Stimulated activated CD4-positive, alpha-beta T cell treated with anti-CD3 and anti-CD28 coated beads, Interleukin-4, amount 100 ng/mL, for 1 hour (primary cell): ENCODE data around the gene RIT1.
"Not testable (repeated sequence)": the region's sequence is repeated elsewhere in the genome, so short reads cannot be mapped to it uniquely, and the experiment has no call there.

Source experiments
- DNase-seq: peaks from one replicate; pipeline ENCODE4 v3.0.0-alpha.2; 2020

The RIT1 gene

GRCh38 chr1:155933591-155934096, 22.5 kb upstream of the RIT1 start:
- no peak for DNase-seq

- DNase-seq, result no peak
Observed at GRCh38 chr1:155932487-155932886, 21.3 kb upstream of the RIT1 start.

- no peak for DNase-seq
Observed at GRCh38 chr1:155932081-155932480, 20.9 kb upstream of the RIT1 start.

GRCh38 chr1:155931332-155932038, 20.3 kb upstream of the RIT1 start:
- no peak for DNase-seq

- not testable (repeated sequence) for DNase-seq
Observed at GRCh38 chr1:155930725-155931124, 19.6 kb upstream of the RIT1 start.

- DNase-seq, result no peak
Observed at GRCh38 chr1:155929057-155929456, 17.9 kb upstream of the RIT1 start.

GRCh38 chr1:155925506-155925905, 14.4 kb upstream of the RIT1 start:
- no peak for DNase-seq

- no peak for DNase-seq
Observed at GRCh38 chr1:155920717-155921116, 9.6 kb upstream of the RIT1 start.

- DNase-seq, result no peak
Observed at GRCh38 chr1:155919801-155920200, 8.7 kb upstream of the RIT1 start.

GRCh38 chr1:155918660-155919059, 7.5 kb upstream of the RIT1 start:
- no peak for DNase-seq

GRCh38 chr1:155913969-155914757, 3.0 kb upstream of the RIT1 start:
- DNase-seq, result no peak

GRCh38 chr1:155912056-155912536, 947 bp upstream of the RIT1 start:
- no peak for DNase-seq

- no peak for DNase-seq
Observed at GRCh38 chr1:155910621-155911121, 478 bp downstream of the RIT1 start.

- no peak for DNase-seq
Observed at GRCh38 chr1:155909894-155910293, 1.3 kb downstream of the RIT1 start.

- no peak for DNase-seq
Observed at GRCh38 chr1:155904261-155904660, 6.9 kb downstream of the RIT1 start.

GRCh38 chr1:155900161-155900560, 11.0 kb downstream of the RIT1 start:
- no peak for DNase-seq

GRCh38 chr1:155899683-155900082, 11.5 kb downstream of the RIT1 start:
- DNase-seq, result no peak

- DNase-seq, result no peak
Observed at GRCh38 chr1:155898888-155899287, 12.3 kb downstream of the RIT1 start.

GRCh38 chr1:155897746-155898145, 13.4 kb downstream of the RIT1 start:
- DNase-seq, result no peak

- not testable (repeated sequence) for DNase-seq
Observed at GRCh38 chr1:155896476-155896875, 14.7 kb downstream of the RIT1 start.

- DNase-seq, result not testable (repeated sequence)
Observed at GRCh38 chr1:155895617-155896016, 15.5 kb downstream of the RIT1 start.

GRCh38 chr1:155893389-155894142, 17.6 kb downstream of the RIT1 start:
- DNase-seq, result no peak

GRCh38 chr1:155892796-155893195, 18.4 kb downstream of the RIT1 start:
- no peak for DNase-seq
